Tibial artery (tissue), 4 donors: ENCODE measurements around the gene SUCLA2.

Experiments used
- DNase-seq, 2 donors: peaks; one replicate each; pipeline ENCODE4 v3.0.0-alpha.2; 2019
- H3K27ac ChIP-seq, 2 donors: fragments of 200-600 bp; sonication (generic) in 1 of 2; 1 replicate in 1 of 2; 2 replicates in 1 of 2; pipeline ENCODE4 v1.5.1; 2018 to 2019; ENCODE audit warnings: mild to moderate bottlenecking in 1 of 2
- H3K27me3 ChIP-seq, 2 donors: fragments of 200-600 bp; sonication (generic) in 1 of 2; one replicate each; pipeline versions ENCODE4 v1.5.1 to v1.6.0; 2016 to 2019
- H3K36me3 ChIP-seq, 3 donors: fragments of 200-600 bp; sonication (generic) in 2 of 3; one replicate each; pipeline ENCODE4 v1.5.1; 2016 to 2019; ENCODE audit warnings: mild to moderate bottlenecking in 2 of 3
- H3K4me1 ChIP-seq, 4 donors: fragments of 200-600 bp; sonication (generic) in 2 of 4; 1 replicate in 3 of 4; 2 replicates in 1 of 4; pipeline ENCODE4 v1.5.1; 2016 to 2019
- H3K4me3 ChIP-seq, 2 donors: fragments of 200-600 bp; sonication (generic) in 1 of 2; 1 replicate in 1 of 2; 2 replicates in 1 of 2; pipeline ENCODE4 v1.5.1; 2018 to 2019; ENCODE audit warnings: mild to moderate bottlenecking in 2 of 2
- H3K9me3 ChIP-seq, 3 donors: fragments of 200-600 bp; sonication (generic) in 1 of 3; one replicate each; pipeline ENCODE4 v1.5.1; 2016 to 2019
- intact Hi-C: fragments of 100-400 bp; cut with DNase I; formaldehyde crosslinking; loops from one replicate; pipeline ENCODE4 v1.15.0; 2023; ENCODE audit warnings: low total_unique reads
- TF ChIP-seq, protein P1 (sequence below), 2 experiments: fragments of 200-600 bp in 1 of 2; fragments of 450-650 bp in 1 of 2; IDR thresholded peaks; one replicate each; pipeline ENCODE4 v1.5.1; 2017 to 2019; ENCODE audit warnings: antibody characterized with exemption in 2 of 2, mild to moderate bottlenecking in 1 of 2, moderate library complexity in 1 of 2

Gene SUCLA2

DNA sequence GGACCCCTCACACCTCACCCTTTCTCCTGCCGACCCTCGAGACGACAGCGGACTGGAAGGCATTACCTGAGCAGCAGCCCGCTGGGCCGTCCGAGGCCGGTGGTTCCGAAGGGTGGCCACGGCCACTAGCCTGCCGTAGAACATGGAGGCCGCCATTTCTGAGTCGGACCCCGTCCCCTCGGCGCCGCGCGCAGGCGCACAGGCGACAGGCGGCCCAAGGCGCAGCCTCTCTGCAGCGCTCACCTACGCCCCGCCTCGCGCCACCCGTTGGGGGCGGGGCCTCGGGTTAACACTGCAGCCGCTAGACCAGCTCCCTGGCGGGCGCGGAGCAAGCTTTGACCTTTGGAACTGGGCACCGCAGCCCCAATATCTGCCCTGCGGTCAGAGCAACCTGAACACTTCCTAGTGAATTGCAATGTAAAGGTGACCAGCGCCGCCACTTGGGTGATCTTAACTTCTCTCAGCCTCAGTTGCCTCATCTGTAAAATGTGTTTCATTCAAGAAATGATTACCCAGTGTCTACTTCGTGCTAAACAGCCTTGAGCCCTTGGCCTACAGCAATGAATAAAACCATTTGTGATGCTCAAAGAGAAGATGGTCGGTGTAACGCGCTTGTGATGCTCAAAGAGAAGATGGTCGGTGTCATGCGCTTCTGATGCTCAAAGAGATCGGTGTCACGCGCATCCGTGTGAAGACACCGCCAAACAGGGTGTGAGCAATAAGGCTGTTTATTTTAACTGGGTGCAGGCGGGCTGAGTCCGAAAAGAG, at the start of gene SUCLA2:
TSS of gene SUCLA2 (minus strand) at position 160 of the 768 bp plus-strand sequence. CDS start at position 156, 4 bp downstream.
- Histone ChIP-seq H3K9me3 (no peaks in the 10 kb centered on the region), H3K4me1 (peaks cover 0 to 28% (median 4%) of the 10 kb centered on the region in 4 donors), H3K27ac (peak within 1 kb of the TSS; percentile 82 to 87), H3K36me3 (no peaks in the 10 kb centered on the region), H3K27me3 (no peaks in the 10 kb centered on the region), H3K4me3 (peak within 1 kb of the TSS; percentile 71 to 98)
- DNase-seq: peak; percentile 84 to 93
- TF ChIP-seq, protein P1, sequence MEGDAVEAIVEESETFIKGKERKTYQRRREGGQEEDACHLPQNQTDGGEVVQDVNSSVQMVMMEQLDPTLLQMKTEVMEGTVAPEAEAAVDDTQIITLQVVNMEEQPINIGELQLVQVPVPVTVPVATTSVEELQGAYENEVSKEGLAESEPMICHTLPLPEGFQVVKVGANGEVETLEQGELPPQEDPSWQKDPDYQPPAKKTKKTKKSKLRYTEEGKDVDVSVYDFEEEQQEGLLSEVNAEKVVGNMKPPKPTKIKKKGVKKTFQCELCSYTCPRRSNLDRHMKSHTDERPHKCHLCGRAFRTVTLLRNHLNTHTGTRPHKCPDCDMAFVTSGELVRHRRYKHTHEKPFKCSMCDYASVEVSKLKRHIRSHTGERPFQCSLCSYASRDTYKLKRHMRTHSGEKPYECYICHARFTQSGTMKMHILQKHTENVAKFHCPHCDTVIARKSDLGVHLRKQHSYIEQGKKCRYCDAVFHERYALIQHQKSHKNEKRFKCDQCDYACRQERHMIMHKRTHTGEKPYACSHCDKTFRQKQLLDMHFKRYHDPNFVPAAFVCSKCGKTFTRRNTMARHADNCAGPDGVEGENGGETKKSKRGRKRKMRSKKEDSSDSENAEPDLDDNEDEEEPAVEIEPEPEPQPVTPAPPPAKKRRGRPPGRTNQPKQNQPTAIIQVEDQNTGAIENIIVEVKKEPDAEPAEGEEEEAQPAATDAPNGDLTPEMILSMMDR (IDR thresholded peaks at IDR 0.05): no peak
- intact Hi-C loops: no loop called here

DNA sequence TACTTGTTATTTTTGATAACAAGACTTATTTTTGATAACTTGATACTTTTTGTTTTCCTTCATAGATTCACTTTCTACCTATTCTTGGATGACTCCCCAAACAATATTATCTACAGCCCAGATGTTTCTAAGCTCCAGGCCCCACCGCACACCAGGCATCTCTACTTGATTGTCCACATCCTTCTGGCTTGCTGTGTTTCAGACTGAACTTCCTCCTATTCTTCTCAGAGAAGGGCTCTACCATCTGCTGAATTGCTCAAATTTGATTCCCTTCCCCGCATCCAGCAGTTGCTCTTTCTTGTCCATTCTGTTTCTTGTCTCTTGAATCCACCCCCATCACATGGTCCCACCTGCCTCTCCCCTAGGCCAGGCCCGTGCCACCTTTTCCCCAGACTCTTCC, 49.5 kb upstream of the SUCLA2 start:
- Histone ChIP-seq H3K36me3 (peaks cover 5 to 62% (median 55%) of the 10 kb centered on the region in 3 donors), H3K27ac (no peak overlapping the region), H3K9me3 (no peaks in the 10 kb centered on the region), H3K27me3 (no peaks in the 10 kb centered on the region), H3K4me3 (no peak overlapping the region), H3K4me1 (no peaks in the 10 kb centered on the region)
- intact Hi-C loops: no loop called here
- TF ChIP-seq, protein P1 (IDR thresholded peaks at IDR 0.05): no peak
- DNase-seq: no peak

DNA sequence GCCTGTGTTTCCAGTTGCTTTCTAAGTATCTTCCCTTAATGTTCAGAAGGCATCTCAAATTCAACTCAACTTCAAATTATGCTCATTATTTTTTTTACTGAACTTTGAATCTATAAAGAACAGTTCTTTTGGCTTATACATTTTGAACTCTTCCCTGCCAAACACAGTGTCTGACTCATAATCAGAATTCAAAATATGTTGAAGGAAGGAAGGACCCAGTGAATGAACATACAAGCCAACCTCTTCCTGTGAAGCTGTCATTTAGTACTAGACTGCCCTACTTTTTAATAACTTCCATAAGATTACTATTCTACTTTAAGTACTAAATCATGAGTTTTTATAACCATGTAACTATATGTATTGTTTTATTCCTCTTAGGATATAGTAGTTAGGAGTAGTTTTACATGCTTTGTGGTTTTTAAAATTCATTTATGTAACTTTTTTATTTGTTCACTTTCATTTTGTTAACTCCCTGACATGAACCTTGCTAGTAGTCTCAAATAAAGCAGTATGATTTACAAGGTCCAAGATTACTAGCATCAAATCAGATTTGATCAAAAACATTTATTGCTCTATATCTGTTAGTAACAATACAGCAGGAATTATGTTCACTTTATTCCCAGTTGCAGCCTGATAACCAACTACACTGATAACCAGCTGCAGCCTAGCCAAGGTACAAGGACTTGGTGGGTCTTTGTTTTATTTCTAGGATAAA, 42.9 kb upstream of the SUCLA2 start:
- no peaks in the 10 kb centered on the region for H3K9me3 ChIP-seq
- TF ChIP-seq, protein P1 (IDR thresholded peaks at IDR 0.05): no peak
- H3K27ac ChIP-seq: peak overlapping the region in 1 of 2 donors; percentile 24
- peaks cover 0 to 10% (median 0%) of the 10 kb centered on the region in 4 donors for H3K4me1 ChIP-seq
- intact Hi-C loops: no loop called here
- H3K4me3 ChIP-seq: no peak overlapping the region
- H3K27me3 ChIP-seq: no peaks in the 10 kb centered on the region
- DNase-seq: no peak
- peaks cover 0 to 37% (median 18%) of the 10 kb centered on the region in 3 donors for H3K36me3 ChIP-seq

DNA sequence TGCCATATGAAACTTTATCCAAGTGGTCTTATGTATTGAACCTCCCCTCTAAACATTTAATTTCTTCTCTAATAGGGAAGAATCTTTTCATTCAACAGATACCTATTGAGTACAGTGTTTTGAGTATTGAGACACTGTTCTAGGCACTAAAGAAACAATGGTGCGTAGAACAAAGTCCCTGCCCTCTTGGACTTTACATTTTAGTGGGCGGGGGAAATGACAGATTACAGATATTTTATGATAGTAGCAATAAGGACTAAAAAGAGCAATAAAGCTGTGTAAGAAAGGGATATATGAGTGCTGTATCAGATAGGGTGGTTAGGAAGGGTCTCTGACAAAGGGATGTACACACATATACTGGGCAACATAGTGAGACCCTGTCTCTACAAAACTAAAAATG, 41.8 kb upstream of the SUCLA2 start:
- TF ChIP-seq, protein P1 (IDR thresholded peaks at IDR 0.05): no peak
- intact Hi-C loops: no loop called here

DNA sequence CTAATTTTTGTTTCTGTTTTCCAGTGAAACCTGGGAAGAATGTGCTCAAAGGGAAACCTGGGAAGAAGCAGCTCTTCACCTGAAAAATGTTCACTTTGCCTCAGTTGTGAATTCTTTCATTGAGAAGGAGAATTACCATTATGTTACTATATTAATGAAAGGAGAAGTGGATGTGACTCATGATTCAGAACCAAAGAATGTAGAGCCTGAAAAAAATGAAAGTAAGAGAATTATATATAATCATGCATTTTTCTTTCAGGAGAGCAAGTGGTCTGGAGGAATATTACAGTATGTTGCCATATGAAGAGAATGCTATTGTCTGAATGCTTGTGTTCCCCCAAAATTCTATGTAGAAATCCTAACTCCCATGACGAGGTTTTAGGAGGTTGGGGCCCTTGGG, 39.8 kb upstream of the SUCLA2 start:
- Histone ChIP-seq H3K27ac (no peak overlapping the region), H3K4me3 (no peak overlapping the region), H3K27me3 (no peaks in the 10 kb centered on the region), H3K9me3 (no peaks in the 10 kb centered on the region), H3K4me1 (peaks cover 0 to 25% (median 13%) of the 10 kb centered on the region in 4 donors), H3K36me3 (peaks cover 0 to 17% (median 5%) of the 10 kb centered on the region in 3 donors)
- TF ChIP-seq, protein P1 (IDR thresholded peaks at IDR 0.05): no peak
- intact Hi-C loops: no loop called here
- no peak for DNase-seq

More for the DNA sequence above, 41.8 kb upstream of the SUCLA2 start:
- Histone ChIP-seq H3K27ac (no peak overlapping the region), H3K4me1 (peaks cover 0 to 17% (median 4%) of the 10 kb centered on the region in 4 donors), H3K4me3 (no peak overlapping the region), H3K36me3 (peaks cover 0 to 28% (median 9%) of the 10 kb centered on the region in 3 donors), H3K27me3 (no peaks in the 10 kb centered on the region), H3K9me3 (no peaks in the 10 kb centered on the region)
- no peak for DNase-seq
